HCT116 (cell line): ENCODE results near the gene PCSK6.

Experiments used
- CEBPB ChIP-seq: IDR thresholded peaks from 2 replicates; pipeline ENCODE4 v1.6.1; 2012; ENCODE audit warnings: low read depth
- EZH2 ChIP-seq: fragments of 200-600 bp; sonication (generic); IDR thresholded peaks from 2 replicates; pipeline ENCODE4 v1.6.1; 2017; ENCODE audit warnings: antibody characterized with exemption, mixed run types
- EZH2phosphoT487 ChIP-seq: fragments of 200-600 bp; IDR thresholded peaks from 2 replicates; pipeline ENCODE4 v1.6.1; 2018; ENCODE audit warnings: antibody characterized with exemption, borderline replicate concordance
- JUND ChIP-seq: IDR thresholded peaks from 2 replicates; pipeline ENCODE4 v1.6.1; 2012
- POLR2A ChIP-seq: IDR thresholded peaks from 2 replicates; pipeline ENCODE4 v1.7.0; 2011; ENCODE audit warnings: borderline replicate concordance; ENCODE audit not compliant: insufficient read depth, insufficient read length; ENCODE audit errors: extremely low read depth
- POLR2AphosphoS5 ChIP-seq: IDR thresholded peaks from 2 replicates; pipeline ENCODE4 v1.6.1; 2011; ENCODE audit warnings: mild to moderate bottlenecking, low read depth, low read length, moderate library complexity
- RAD21 ChIP-seq: IDR thresholded peaks from 2 replicates; pipeline ENCODE4 v1.6.1; 2012; ENCODE audit warnings: low read depth, mild to moderate bottlenecking
- SP1 ChIP-seq: IDR thresholded peaks from 2 replicates; pipeline ENCODE4 v1.6.1; 2012; ENCODE audit warnings: low read depth
- SRF ChIP-seq: IDR thresholded peaks from 2 replicates; pipeline ENCODE4 v1.6.1; 2012; ENCODE audit warnings: low read depth
- YY1 ChIP-seq: IDR thresholded peaks from 2 replicates; pipeline ENCODE4 v1.6.1; 2011; ENCODE audit warnings: low read length, low read depth, moderate library complexity, mild to moderate bottlenecking; ENCODE audit not compliant: insufficient replicate concordance; ENCODE audit errors: extremely low read depth
- ZFX ChIP-seq: fragments of 450-650 bp; IDR thresholded peaks from 2 replicates; pipeline ENCODE4 v1.6.1; 2017
- TF ChIP-seq, protein P1 (sequence below): IDR thresholded peaks from 2 replicates; pipeline ENCODE4 v1.6.1; 2012
- TF ChIP-seq, protein P2 (sequence below), 3 experiments: fragments of 200-600 bp in 1 of 3; sonication (generic) in 1 of 3; IDR thresholded peaks in 2 of 3; conservative IDR thresholded peaks in 1 of 3; 2 replicates each; pipeline ENCODE4 v1.5.1; 2012 to 2017; ENCODE audit warnings: low read depth in 2 of 3, low read length in 2 of 3, antibody characterized with exemption in 1 of 3, borderline replicate concordance in 1 of 3, control low read depth in 1 of 3, mild to moderate bottlenecking in 1 of 3, mixed read lengths in 1 of 3, mixed run types in 1 of 3, moderate library complexity in 1 of 3; ENCODE audit not compliant: insufficient read depth in 1 of 3
- TF ChIP-seq, protein P3 (sequence below): IDR thresholded peaks from 2 replicates; pipeline ENCODE4 v1.6.1; 2012; ENCODE audit warnings: low read depth

DNA sequence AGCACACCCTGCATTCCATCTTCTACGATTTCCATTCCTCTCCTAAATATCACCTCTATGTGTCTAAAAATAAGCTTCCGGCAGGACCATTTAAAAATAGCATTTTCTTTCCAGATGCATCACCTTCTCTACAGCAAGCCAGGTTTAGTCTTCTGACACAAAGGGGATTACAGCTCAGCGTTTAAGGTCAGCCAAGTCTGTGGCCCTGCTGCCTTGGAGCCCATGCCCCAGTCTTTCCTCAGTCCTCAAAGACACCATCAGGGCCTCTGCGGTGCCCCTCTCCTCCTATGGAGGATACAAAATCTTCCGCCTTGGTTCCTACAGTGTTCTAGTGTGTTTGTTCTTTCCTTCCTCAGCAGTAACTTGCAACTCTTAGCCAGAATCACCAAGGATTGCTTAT, 216.0 kb downstream of the PCSK6 start:
- TF ChIP-seq RAD21 = no peak
- TF ChIP-seq, protein P1, sequence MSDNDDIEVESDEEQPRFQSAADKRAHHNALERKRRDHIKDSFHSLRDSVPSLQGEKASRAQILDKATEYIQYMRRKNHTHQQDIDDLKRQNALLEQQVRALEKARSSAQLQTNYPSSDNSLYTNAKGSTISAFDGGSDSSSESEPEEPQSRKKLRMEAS = no peak
- no peak for TF ChIP-seq POLR2AphosphoS5
- TF ChIP-seq, protein P2, sequence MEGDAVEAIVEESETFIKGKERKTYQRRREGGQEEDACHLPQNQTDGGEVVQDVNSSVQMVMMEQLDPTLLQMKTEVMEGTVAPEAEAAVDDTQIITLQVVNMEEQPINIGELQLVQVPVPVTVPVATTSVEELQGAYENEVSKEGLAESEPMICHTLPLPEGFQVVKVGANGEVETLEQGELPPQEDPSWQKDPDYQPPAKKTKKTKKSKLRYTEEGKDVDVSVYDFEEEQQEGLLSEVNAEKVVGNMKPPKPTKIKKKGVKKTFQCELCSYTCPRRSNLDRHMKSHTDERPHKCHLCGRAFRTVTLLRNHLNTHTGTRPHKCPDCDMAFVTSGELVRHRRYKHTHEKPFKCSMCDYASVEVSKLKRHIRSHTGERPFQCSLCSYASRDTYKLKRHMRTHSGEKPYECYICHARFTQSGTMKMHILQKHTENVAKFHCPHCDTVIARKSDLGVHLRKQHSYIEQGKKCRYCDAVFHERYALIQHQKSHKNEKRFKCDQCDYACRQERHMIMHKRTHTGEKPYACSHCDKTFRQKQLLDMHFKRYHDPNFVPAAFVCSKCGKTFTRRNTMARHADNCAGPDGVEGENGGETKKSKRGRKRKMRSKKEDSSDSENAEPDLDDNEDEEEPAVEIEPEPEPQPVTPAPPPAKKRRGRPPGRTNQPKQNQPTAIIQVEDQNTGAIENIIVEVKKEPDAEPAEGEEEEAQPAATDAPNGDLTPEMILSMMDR (IDR thresholded peaks at IDR 0.05 in 2 of 3, conservative IDR thresholded peaks at IDR 0.05 in 1 of 3; ENCODE audit: borderline replicate concordance in 1 of 3, insufficient read depth in 1 of 3, low read depth in 2 of 3, low read length in 2 of 3) = no peak
- TF ChIP-seq POLR2A = no peak
- no peak for TF ChIP-seq ZFX
- TF ChIP-seq EZH2 = no peak
- no peak for TF ChIP-seq SRF
- no peak for TF ChIP-seq EZH2phosphoT487
- no peak for TF ChIP-seq SP1
- TF ChIP-seq CEBPB = no peak
- TF ChIP-seq YY1 = no peak
- no peak for TF ChIP-seq JUND
- TF ChIP-seq, protein P3, sequence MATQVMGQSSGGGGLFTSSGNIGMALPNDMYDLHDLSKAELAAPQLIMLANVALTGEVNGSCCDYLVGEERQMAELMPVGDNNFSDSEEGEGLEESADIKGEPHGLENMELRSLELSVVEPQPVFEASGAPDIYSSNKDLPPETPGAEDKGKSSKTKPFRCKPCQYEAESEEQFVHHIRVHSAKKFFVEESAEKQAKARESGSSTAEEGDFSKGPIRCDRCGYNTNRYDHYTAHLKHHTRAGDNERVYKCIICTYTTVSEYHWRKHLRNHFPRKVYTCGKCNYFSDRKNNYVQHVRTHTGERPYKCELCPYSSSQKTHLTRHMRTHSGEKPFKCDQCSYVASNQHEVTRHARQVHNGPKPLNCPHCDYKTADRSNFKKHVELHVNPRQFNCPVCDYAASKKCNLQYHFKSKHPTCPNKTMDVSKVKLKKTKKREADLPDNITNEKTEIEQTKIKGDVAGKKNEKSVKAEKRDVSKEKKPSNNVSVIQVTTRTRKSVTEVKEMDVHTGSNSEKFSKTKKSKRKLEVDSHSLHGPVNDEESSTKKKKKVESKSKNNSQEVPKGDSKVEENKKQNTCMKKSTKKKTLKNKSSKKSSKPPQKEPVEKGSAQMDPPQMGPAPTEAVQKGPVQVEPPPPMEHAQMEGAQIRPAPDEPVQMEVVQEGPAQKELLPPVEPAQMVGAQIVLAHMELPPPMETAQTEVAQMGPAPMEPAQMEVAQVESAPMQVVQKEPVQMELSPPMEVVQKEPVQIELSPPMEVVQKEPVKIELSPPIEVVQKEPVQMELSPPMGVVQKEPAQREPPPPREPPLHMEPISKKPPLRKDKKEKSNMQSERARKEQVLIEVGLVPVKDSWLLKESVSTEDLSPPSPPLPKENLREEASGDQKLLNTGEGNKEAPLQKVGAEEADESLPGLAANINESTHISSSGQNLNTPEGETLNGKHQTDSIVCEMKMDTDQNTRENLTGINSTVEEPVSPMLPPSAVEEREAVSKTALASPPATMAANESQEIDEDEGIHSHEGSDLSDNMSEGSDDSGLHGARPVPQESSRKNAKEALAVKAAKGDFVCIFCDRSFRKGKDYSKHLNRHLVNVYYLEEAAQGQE = no peak
